Purkinje cell (primary cell): ENCODE data around the gene RHOV. TPM values are rescaled to one million over a fixed set of nuclear protein-coding genes. Genes with fewer than 3 reads are reported as not detected.

Source experiments
- polyA plus RNA-seq: library from polyadenylated mRNA; unstranded; fragments of >200 nt; fragmentation: Nextera tagmentation; gene quantifications from 2 replicates; pipeline ENCODE4 v1.2.1, GENCODE V29; 2014

RHOV gene, protein sequence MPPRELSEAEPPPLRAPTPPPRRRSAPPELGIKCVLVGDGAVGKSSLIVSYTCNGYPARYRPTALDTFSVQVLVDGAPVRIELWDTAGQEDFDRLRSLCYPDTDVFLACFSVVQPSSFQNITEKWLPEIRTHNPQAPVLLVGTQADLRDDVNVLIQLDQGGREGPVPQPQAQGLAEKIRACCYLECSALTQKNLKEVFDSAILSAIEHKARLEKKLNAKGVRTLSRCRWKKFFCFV
- polyA plus RNA-seq: 0.36 TPM in 1 of 2 replicates, not detected in the other

GRCh38 chr15:40873694-40874561 is at the start of gene RHOV:
Gene RHOV (minus strand): TSS chr15:40874234. CDS start chr15:40874139, 95 bp downstream.

GRCh38 chr15:40893733-40894680 is 20.0 kb upstream of the RHOV start, which contains the start of gene VPS18:
Gene VPS18 (plus strand): TSS chr15:40894450. CDS start chr15:40894769, 319 bp downstream.

DNA sequence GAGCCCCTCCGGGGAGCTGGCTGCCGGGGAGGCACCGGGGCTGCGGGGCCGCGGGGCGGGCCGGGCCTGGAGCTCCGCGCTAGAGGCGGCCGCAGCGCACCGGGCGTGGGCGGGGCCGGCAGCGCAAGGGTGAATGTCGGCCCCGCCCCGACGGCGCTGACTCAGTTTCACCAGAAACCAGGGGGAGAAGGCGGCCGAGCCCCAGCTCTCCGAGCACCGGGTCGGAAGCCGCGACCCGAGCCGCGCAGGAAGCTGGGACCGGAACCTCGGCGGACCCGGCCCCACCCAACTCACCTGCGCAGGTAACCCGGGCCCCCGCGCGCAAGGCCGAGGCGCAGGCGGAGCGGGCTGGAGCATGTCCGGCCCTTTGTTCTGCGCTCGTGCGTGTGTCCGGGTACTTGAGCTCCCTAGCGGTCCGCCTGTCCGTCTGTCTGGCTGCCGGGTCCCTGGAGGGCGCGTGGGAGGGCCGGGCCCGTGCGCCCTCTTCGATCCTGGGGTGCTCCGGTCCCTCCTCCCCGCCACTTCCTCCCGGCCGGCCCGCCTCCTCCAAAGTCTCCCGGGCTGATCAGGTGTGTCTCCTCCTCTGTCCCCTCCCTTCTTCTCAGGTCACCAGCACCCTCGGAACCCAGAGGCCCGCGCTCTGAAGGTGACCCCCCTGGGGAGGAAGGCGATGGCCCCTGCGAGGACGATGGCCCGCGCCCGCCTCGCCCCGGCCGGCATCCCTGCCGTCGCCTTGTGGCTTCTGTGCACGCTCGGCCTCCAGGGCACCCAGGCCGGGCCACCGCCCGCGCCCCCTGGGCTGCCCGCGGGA is 29.9 kb downstream of the RHOV start, which contains the start of gene SPINT1:
Gene SPINT1, plus strand, starts transcription at position 164 of the 811 bp plus-strand sequence. Its CDS starts 507 bp downstream, at position 671.

GRCh38 chr15:40828447-40829036 is 45.5 kb downstream of the RHOV start, which contains the start of gene PPP1R14D:
Gene PPP1R14D (minus strand): TSS chr15:40828708. CDS start chr15:40828641, 67 bp downstream.

Other genes starting within 250 kb of the RHOV start
- 2.2 TPM in 1 of 2 replicates, not detected in the other for gene RAD51, start 179.1 kb downstream of the RHOV start, polyA plus RNA-seq
- gene RMDN3, start 119.0 kb downstream of the RHOV start, polyA plus RNA-seq: 22.7 and 31.4 TPM in 2 replicates
- gene GCHFR, start 110.2 kb downstream of the RHOV start, polyA plus RNA-seq: 80.5 and 108 TPM in 2 replicates
- 0.21 TPM in 1 of 2 replicates, not detected in the other for gene C15orf62, start 104.3 kb downstream of the RHOV start, polyA plus RNA-seq
- 1.5 and 2.9 TPM in 2 replicates for gene ZFYVE19, start 67.1 kb downstream of the RHOV start, polyA plus RNA-seq
- gene DNAJC17, start 66.8 kb downstream of the RHOV start, polyA plus RNA-seq: 11.7 and 25.3 TPM in 2 replicates
- gene PPP1R14D, start 45.5 kb downstream of the RHOV start, polyA plus RNA-seq: not detected in 2 replicates
- not detected in 2 replicates for gene SPINT1, start 30.2 kb downstream of the RHOV start, polyA plus RNA-seq
- 9.3 and 11.5 TPM in 2 replicates for gene VPS18, start 20.2 kb upstream of the RHOV start, polyA plus RNA-seq
- 0.08 TPM in 1 of 2 replicates, not detected in the other for gene DLL4, start 55.1 kb upstream of the RHOV start, polyA plus RNA-seq
- 3.4 and 4.8 TPM in 2 replicates for gene CHAC1, start 79.2 kb upstream of the RHOV start, polyA plus RNA-seq
- gene INO80, start 242.0 kb upstream of the RHOV start, polyA plus RNA-seq: 2.9 and 4.2 TPM in 2 replicates